Measurements from ENCODE around the gene TMEM247. TPM values are rescaled to one million over a fixed set of nuclear protein-coding genes. Genes with fewer than 3 reads are reported as not detected.

TMEM247 gene
- total RNA-seq, 2 experiments from 2014 or later, result not detected

DNA sequence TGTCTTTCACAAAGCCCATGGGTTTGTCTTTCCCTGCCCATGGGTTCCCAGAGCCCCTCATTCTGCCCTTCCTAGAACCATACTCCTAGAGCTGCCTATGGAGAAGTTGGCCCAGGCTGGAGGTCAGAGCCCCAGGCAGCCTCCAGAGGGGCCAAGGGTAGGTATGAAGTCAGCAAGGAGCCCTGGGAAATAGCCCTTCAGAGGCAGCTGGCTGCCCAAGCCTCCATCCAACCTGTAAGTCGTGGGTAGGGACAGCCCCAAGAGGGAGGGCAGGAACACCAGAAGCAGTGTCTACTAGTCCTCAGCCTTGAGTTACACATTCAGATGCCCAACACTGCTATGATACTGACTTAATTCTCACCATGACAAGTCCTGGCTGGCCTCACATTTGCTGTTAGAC is 49.5 kb downstream of the TMEM247 start:
- CTCF ChIA-PET, result no interaction called here
- intact Hi-C loops (cut with micrococcal nuclease), result no loop called here

GRCh38 chr2:46530639-46531038 is 51.3 kb downstream of the TMEM247 start:
- Mint-ChIP-seq H3K27ac (no peak overlapping the region), H3K4me1 (ENCODE audit: low read depth) (peaks cover 19% of the 10 kb centered on the region), H3K4me3 (no peak overlapping the region), H3K27me3 (ENCODE audit: low read depth) (no peaks in the 10 kb centered on the region), H3K9me3 (no peaks in the 10 kb centered on the region), H3K36me3 (ENCODE audit: low read depth) (peaks cover 23% of the 10 kb centered on the region)
- intact Hi-C loops (cut with micrococcal nuclease), result no loop called here
- CTCF ChIA-PET, result no interaction called here
- no peak for DNase-seq

More for the DNA sequence above, 49.5 kb downstream of the TMEM247 start:
- peaks cover 2% of the 10 kb centered on the region for H3K4me1 Mint-ChIP-seq (ENCODE audit: low read depth)
- no peak overlapping the region for H3K27ac Mint-ChIP-seq
- no peak overlapping the region for H3K4me3 Mint-ChIP-seq
- no peaks in the 10 kb centered on the region for H3K27me3 Mint-ChIP-seq (ENCODE audit: low read depth)
- no peaks in the 10 kb centered on the region for H3K9me3 Mint-ChIP-seq
- peaks cover 23% of the 10 kb centered on the region for H3K36me3 Mint-ChIP-seq (ENCODE audit: low read depth)
- no peak for DNase-seq

GRCh38 chr2:46531863-46532262 is 52.5 kb downstream of the TMEM247 start:
- Mint-ChIP-seq H3K36me3 (ENCODE audit: low read depth) (peaks cover 18% of the 10 kb centered on the region), H3K4me3 (no peak overlapping the region), H3K9me3 (no peaks in the 10 kb centered on the region), H3K27ac (no peak overlapping the region), H3K27me3 (ENCODE audit: low read depth) (no peaks in the 10 kb centered on the region), H3K4me1 (ENCODE audit: low read depth) (peaks cover 26% of the 10 kb centered on the region)
- no peak for DNase-seq
- CTCF ChIA-PET, result interaction anchor here (0.6 kb wide), 1 partner anchor 118 kb away, joined by 3 read pairs; no protein-coding TSS in a partner anchor
- intact Hi-C loops (cut with micrococcal nuclease), result no loop called here

Other genes with a start within 250 kb of the TMEM247 start
- 1 to 10 TPM; 2.1 to 2.9 TPM for gene EPAS1, start 182.2 kb upstream of the TMEM247 start, total RNA-seq
- 10 to 100 TPM in 1 of 2 experiments, 1 to 10 TPM in 1; 7.7 to 10.2 TPM for gene RHOQ, start 62.9 kb downstream of the TMEM247 start, total RNA-seq
- 10 to 100 TPM; 14.9 to 17.1 TPM for gene ATP6V1E2, start 63.0 kb downstream of the TMEM247 start, total RNA-seq
- gene PIGF, start 137.5 kb downstream of the TMEM247 start, total RNA-seq, result 10 to 100 TPM; 27.7 to 29.2 TPM
- gene CRIPT, start 137.7 kb downstream of the TMEM247 start, total RNA-seq, result 1 to 10 TPM; 8.7 to 9.1 TPM
- 1 to 10 TPM; 4.3 to 4.6 TPM for gene SOCS5, start 219.7 kb downstream of the TMEM247 start, total RNA-seq